ENCODE measurements around the gene GREM2. TPM values are rescaled to one million over a fixed set of nuclear protein-coding genes. Genes with fewer than 3 reads are reported as not detected.

GREM2 gene
- total and polyA plus RNA-seq, 10 donors = 0.22 to 1.5 (median 0.69) TPM

GRCh38 chr1:240612811-240613210, 856 bp upstream of the GREM2 start:
- 61 to 79% (median 68%) methylated on average over 6 of the region's 6 CpGs for WGBS, 5 donors
- peaks cover 0 to 13% (median 12%) of the 10 kb centered on the region in 6 donors for H3K4me1 ChIP-seq
- TF ChIP-seq POLR2A (IDR thresholded peaks at IDR 0.05) (no peak), CTCF (IDR thresholded peaks at IDR 0.05 in 8 of 11, conservative IDR thresholded peaks at IDR 0.05 in 3 of 11) (no peak), POLR2AphosphoS5 (IDR thresholded peaks at IDR 0.05) (no peak)
- peaks cover 0 to 56% (median 14%) of the 10 kb centered on the region in 7 donors for H3K27me3 ChIP-seq (replicated peaks in 1 of 7)
- no peaks in the 10 kb centered on the region for H3K9me3 ChIP-seq
- intact Hi-C loops (cut with DNase I; ENCODE audit: low total_unique reads) = no loop called here
- DNase-seq = no peak
- no peak overlapping the region for H3K27ac ChIP-seq
- no peak overlapping the region for H3K4me3 ChIP-seq
- no peaks in the 10 kb centered on the region for H3K36me3 ChIP-seq

- no peak for DNase-seq
- WGBS, 5 donors = 20 to 36% (median 29%) methylated on average over 12 of the region's 12 CpGs
- Histone ChIP-seq H3K4me1 (peaks cover 0 to 13% (median 12%) of the 10 kb centered on the region in 6 donors), H3K27ac (no peak overlapping the region), H3K27me3 (replicated peaks in 1 of 7) (peaks cover 0 to 53% (median 14%) of the 10 kb centered on the region in 7 donors), H3K36me3 (no peaks in the 10 kb centered on the region), H3K4me3 (peak overlapping the region; percentile 18 to 67 (median 35)), H3K9me3 (no peaks in the 10 kb centered on the region)
- intact Hi-C loops (cut with DNase I; ENCODE audit: low total_unique reads) = no loop called here
- no peak for TF ChIP-seq POLR2AphosphoS5 (IDR thresholded peaks at IDR 0.05)
- TF ChIP-seq CTCF (IDR thresholded peaks at IDR 0.05 in 8 of 11, conservative IDR thresholded peaks at IDR 0.05 in 3 of 11) = no peak
- TF ChIP-seq POLR2A (IDR thresholded peaks at IDR 0.05) = no peak
Observed at GRCh38 chr1:240611228-240611618, 732 bp downstream of the GREM2 start.

GRCh38 chr1:240610636-240611035, 1.3 kb downstream of the GREM2 start:
- no peak for DNase-seq
- intact Hi-C loops (cut with DNase I; ENCODE audit: low total_unique reads) = no loop called here
- WGBS, 5 donors = 53 to 73% (median 64%) methylated on average over 6 of the region's 6 CpGs
- no peaks in the 10 kb centered on the region for H3K9me3 ChIP-seq
- H3K27ac ChIP-seq = no peak overlapping the region
- H3K36me3 ChIP-seq = no peaks in the 10 kb centered on the region
- H3K4me1 ChIP-seq = peaks cover 0 to 13% (median 12%) of the 10 kb centered on the region in 6 donors
- H3K27me3 ChIP-seq (replicated peaks in 1 of 7) = peaks cover 0 to 51% (median 14%) of the 10 kb centered on the region in 7 donors
- no peak overlapping the region for H3K4me3 ChIP-seq
- TF ChIP-seq POLR2A (IDR thresholded peaks at IDR 0.05) = no peak
- no peak for TF ChIP-seq CTCF (IDR thresholded peaks at IDR 0.05 in 8 of 11, conservative IDR thresholded peaks at IDR 0.05 in 3 of 11)
- TF ChIP-seq POLR2AphosphoS5 (IDR thresholded peaks at IDR 0.05) = no peak

GRCh38 chr1:240609527-240610060, 2.4 kb downstream of the GREM2 start:
- WGBS, 5 donors = 46 to 63% (median 59%) methylated on average over 6 of the region's 6 CpGs
- DNase-seq = no peak
- H3K36me3 ChIP-seq = no peaks in the 10 kb centered on the region
- peaks cover 0 to 51% (median 14%) of the 10 kb centered on the region in 7 donors for H3K27me3 ChIP-seq (replicated peaks in 1 of 7)
- H3K9me3 ChIP-seq = no peaks in the 10 kb centered on the region
- TF ChIP-seq CTCF (IDR thresholded peaks at IDR 0.05 in 8 of 11, conservative IDR thresholded peaks at IDR 0.05 in 3 of 11) = no peak
- TF ChIP-seq POLR2AphosphoS5 (IDR thresholded peaks at IDR 0.05) = no peak
- TF ChIP-seq POLR2A (IDR thresholded peaks at IDR 0.05) = no peak
- H3K4me3 ChIP-seq = no peak overlapping the region
- peaks cover 0 to 13% (median 12%) of the 10 kb centered on the region in 6 donors for H3K4me1 ChIP-seq
- no peak overlapping the region for H3K27ac ChIP-seq
- intact Hi-C loops (cut with DNase I; ENCODE audit: low total_unique reads) = no loop called here
